Mesenteric fat pad (tissue), 1 donor: ENCODE measurements around the gene VSX1. TPM values are rescaled to one million over a fixed set of nuclear protein-coding genes. Genes with fewer than 3 reads are reported as not detected.

Experiments
- DNase-seq: peaks from one replicate; pipeline ENCODE4 v3.0.0-alpha.2; 2020; ENCODE audit warnings: low spot score
- total RNA-seq: library from RNA; stranded (reverse); fragmentation: NEBNext Ultra II Directional; extraction: Animal tissue kit (Norgen Biotek cat#: 25700); gene quantifications from one replicate; pipeline ENCODE4 v1.2.1, GENCODE V29; 2021
- donor health status: DM: yes; HTN: yes; CAD: no.

The VSX1 gene
- total RNA-seq, 1 donor from 2014 or later: not detected

GRCh38 chr20:25042531-25043498 lies 39.1 kb downstream of the VSX1 start:
- no peak for DNase-seq

GRCh38 chr20:25041813-25042530 lies 40.0 kb downstream of the VSX1 start:
- no peak for DNase-seq

- DNase-seq: no peak
Measured at GRCh38 chr20:25040438-25040831, 41.5 kb downstream of the VSX1 start.

- no peak for DNase-seq
Measured at GRCh38 chr20:25039697-25040437, 42.1 kb downstream of the VSX1 start.

- no peak for DNase-seq
Measured at GRCh38 chr20:25038591-25039015, 43.3 kb downstream of the VSX1 start.

GRCh38 chr20:25038103-25038410 lies 43.9 kb downstream of the VSX1 start:
- DNase-seq: no peak

GRCh38 chr20:25037288-25038102 lies 44.4 kb downstream of the VSX1 start:
- no peak for DNase-seq

- DNase-seq: no peak
Measured at GRCh38 chr20:25036331-25036936, 45.5 kb downstream of the VSX1 start.

GRCh38 chr20:25035921-25036320 lies 46.0 kb downstream of the VSX1 start:
- DNase-seq: no peak

- no peak for DNase-seq
Measured at GRCh38 chr20:25033924-25034300, 48.0 kb downstream of the VSX1 start.

GRCh38 chr20:25033265-25033923 lies 48.5 kb downstream of the VSX1 start:
- no peak for DNase-seq

- DNase-seq: no peak
Measured at GRCh38 chr20:25032478-25033264, 49.3 kb downstream of the VSX1 start.

- no peak for DNase-seq
Measured at GRCh38 chr20:25032065-25032477, 49.9 kb downstream of the VSX1 start.

- no peak for DNase-seq
Measured at GRCh38 chr20:25031241-25031640, 50.7 kb downstream of the VSX1 start.

GRCh38 chr20:25030649-25031207 lies 51.2 kb downstream of the VSX1 start:
- no peak for DNase-seq

GRCh38 chr20:25030007-25030648 lies 51.8 kb downstream of the VSX1 start:
- no peak for DNase-seq

GRCh38 chr20:25025986-25026605 lies 55.8 kb downstream of the VSX1 start:
- DNase-seq: peak; percentile 55
